Urothelium cell line (cell line): ENCODE data around the gene TMEM62.
"Not testable (repeated sequence)": the region's sequence is repeated elsewhere in the genome, so short reads cannot be mapped to it uniquely, and the experiment has no call there.

Experiments
- DNase-seq: peaks from one replicate; pipeline ENCODE4 v3.0.0; 2011; ENCODE audit warnings: low spot score, mixed read lengths
- FAIRE-seq: peaks from 2 replicates; lab custom pipeline; 2011; peaks lifted over from hg19 to GRCh38; lab: Jason Lieb, UNC

TMEM62 gene

DNA sequence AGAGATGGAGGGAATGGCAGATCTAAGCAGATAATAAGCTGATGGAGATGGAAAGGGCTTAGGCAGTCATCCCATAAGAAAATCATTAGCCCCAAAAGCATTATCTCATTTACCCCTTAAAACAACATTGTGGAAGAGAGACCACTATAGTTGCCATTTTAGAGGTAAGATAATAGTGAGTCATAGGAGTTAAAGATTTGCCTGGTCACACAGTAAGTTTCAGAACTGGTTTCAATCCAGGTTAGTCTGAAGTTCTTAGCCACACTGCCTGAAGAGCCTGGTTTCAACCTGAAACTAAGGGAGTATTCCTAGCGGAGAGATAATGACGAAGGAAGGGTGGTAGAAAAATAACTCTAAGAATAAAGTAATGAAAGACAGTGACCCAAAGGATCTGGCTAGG lies 14.6 kb upstream of the TMEM62 start:
- DNase-seq (no peak), FAIRE-seq (no peak)

DNA sequence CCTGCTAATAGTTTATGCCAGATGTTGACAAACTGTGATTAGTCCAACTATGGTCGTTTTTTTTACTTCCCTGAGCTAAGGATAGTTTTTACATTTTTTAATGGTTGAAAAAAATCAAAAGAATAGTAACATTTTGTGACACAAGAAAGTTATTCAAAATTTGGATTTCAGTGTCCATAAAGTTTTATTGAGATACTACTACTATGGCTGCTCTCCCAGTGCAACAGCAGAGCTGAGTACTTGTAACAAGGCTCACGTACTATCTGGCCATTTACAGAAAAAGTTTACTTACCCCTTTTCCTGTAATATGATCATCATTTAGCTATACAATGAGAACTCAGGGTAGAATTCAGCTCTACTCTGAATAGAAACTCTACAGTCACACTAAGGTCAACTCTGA lies 11.5 kb upstream of the TMEM62 start:
- DNase-seq (no peak), FAIRE-seq (no peak)

GRCh38 chr15:43125100-43125661 lies 8.2 kb upstream of the TMEM62 start:
- no peak for FAIRE-seq
- DNase-seq, result no peak

DNA sequence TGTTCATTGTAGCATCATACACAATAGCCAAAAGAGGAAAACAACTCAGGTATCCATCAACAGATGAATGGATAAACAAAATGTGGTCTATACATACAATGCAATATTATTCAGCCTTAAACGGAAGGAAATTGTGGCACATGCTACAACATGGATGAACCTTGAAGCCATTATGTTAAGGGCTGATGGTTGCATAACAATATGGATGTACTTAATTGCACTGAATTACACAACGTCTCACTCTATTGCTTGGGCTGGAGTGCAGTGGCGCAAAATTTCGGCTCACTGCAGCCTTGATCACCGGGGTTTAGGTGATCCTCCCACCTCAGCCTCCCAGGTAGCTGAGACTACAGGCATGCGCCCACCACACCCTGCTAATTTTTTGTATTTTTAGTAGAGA lies 7.0 kb upstream of the TMEM62 start:
- FAIRE-seq, result no peak
- DNase-seq, result no peak

DNA sequence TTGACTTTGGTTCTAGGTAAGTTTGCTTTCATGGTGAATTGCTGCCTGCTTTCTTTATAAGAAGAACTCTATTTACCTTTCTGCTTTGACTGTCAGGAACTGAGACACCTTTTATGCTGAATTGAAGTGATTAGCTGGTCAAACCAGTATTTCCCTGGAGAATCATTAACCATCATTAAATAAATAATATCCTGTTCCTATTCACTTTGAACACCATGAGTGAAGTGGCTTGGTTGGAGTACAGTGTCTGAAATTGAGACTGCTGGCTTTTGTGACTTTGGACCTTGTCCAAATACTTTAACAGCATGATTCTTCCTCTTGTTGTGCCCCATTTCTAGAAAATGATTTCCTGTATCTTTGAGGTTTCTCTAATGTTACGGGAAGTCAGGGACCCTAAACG lies 5.6 kb upstream of the TMEM62 start:
- FAIRE-seq, result no peak
- DNase-seq, result no peak

DNA sequence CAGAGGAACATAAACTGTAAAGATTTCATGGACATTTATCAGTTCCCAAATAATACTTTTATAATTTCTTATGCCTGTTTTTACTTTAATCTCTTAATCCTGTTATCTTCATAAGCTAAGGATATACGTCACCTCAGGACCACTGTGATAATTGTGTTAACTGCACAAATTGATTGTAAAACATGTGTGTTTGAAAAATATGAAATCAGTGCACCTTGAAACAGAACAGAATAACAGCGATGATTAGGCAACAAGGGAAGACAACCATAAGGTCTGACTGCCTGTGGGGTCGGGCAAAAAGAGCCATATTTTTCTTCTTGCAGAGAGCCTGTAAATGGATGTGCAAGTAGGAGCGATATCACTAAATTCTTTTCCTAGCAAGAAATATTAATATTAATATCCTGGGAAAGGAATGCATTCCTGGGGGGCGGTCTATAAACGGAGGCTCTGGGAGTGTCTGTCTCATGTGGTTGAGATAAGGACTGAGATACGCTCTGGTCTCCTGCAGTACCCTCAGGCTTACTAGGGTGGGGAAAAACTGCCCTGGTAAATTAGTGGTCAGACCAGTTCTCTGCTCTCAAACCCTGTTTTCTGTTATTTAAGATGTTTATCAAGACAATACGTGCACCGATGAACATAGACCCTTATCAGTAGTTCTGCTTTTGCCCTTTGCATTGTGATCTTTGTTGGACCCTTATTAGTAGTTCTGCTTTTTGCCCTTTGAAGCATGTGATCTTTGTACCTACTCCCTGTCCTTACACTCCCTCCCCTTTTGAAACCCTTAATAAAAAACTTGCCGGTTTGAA lies 5.0 kb upstream of the TMEM62 start:
- not testable (repeated sequence) for FAIRE-seq, DNase-seq

DNA sequence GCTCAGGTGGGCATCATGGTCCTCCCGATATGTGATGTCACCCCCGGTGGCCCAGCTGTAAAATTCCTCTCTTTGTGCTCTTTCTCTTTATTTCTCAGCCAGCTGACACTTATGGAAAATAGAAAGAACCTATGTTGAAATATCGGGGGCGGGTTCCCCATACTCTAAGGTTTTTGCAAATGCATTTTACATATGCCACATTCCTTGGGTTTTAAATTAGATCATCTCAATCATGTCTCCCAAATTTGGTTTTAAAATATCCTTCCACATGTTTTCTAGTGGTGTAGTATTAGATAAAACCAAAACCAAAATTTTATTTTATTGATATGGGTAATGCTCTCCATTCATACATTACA lies 4.4 kb upstream of the TMEM62 start:
- no peak for FAIRE-seq

DNA sequence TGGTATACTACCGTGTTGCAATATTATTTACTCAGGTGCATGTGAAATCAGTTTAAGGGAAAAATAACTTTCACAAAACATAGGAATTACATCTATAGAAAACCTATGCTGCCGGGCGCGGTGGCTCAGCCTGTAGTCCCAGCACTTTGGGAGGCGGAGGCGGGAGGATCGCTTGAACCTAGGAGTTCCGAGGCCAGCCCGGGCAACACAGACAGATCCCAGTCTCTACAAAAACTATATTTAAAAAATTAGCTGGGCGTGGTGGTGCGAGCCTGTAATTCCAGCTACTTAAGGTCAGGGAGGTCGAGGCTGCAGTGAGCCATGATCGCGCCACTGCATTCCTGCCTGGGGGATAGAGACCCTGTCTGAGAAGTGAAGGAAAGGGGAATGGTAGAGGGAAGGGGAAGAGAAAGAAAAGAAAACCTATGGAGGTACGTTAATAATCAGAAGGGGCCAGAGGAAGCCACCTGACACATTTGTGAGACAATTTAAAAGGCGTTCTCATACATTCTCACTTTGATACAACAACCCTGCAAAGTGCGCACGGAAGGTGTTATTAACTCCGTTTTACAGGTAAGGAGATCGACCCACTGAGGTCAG lies 456 bp upstream of the TMEM62 start:
- FAIRE-seq (no peak), DNase-seq (no peak)

More for the DNA sequence above, 4.4 kb upstream of the TMEM62 start:
- no peak for DNase-seq

DNA sequence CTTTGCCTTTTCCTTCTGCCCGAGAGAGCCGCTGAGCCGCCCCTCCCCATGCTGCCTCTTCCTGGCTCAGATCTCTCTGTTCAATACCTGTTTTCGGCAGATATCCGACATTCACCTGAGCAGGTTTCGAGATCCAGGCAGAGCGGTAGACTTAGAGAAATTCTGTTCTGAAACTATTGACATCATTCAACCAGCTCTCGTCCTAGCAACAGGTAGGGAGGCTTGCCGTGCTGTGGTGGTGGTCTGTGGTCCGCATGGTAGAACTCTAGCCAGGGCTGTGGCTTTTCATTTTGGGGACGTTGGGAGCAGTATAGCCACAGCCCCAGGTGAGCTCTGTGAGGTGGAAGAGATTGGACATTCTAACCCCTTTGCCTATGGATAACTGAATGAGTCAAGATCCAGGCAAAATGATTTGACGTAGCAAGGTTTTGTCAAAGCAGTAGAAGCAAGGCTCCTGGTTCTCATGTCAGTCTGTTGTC lies 810 bp downstream of the TMEM62 start:
- DNase-seq (no peak), FAIRE-seq (no peak)

GRCh38 chr15:43135351-43135750 lies 2.0 kb downstream of the TMEM62 start:
- no peak for DNase-seq
- FAIRE-seq, result no peak

- FAIRE-seq, result no peak
- DNase-seq, result no peak
Measured at GRCh38 chr15:43143203-43143941, 10.0 kb downstream of the TMEM62 start.

- FAIRE-seq (no peak), DNase-seq (no peak)
Measured at GRCh38 chr15:43144512-43144911, 11.1 kb downstream of the TMEM62 start.

- no peak for DNase-seq
- FAIRE-seq, result no peak
Measured at GRCh38 chr15:43146184-43146583, 12.8 kb downstream of the TMEM62 start.

DNA sequence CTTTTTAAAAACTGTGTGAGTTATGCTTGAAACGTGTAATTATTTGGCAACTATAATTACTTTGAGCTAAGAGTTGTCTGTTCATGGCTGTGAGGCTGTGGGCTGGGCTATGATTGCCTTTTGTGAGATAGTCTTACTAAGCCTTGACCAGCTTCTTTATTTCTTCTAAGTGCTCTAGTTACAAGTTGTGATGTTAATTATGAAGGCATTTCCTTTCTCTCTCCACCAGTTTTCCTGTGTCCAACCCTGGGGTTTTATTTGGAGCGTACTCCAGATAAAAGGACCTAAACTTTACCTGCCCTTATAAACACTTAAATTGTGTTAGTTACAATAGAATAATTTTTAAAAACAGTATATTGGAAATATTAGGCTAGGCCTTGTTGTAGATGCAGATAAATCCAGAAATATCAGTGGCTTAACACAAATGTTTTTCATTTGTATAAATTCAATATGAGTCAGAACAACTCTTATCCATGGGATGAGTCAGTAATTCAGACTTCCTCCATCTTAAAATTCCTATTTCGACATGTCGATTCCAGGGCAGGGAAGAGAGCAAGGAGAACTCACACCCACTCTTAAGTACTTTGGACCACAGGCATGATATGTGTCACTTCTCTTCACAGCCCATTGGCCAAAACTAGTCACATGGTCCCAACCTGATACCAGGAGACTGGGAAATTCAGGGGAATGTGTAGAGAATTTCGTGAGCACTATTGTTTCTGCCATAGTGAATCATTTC lies 17.0 kb downstream of the TMEM62 start:
- DNase-seq, result peak; percentile 56
- no peak for FAIRE-seq

DNA sequence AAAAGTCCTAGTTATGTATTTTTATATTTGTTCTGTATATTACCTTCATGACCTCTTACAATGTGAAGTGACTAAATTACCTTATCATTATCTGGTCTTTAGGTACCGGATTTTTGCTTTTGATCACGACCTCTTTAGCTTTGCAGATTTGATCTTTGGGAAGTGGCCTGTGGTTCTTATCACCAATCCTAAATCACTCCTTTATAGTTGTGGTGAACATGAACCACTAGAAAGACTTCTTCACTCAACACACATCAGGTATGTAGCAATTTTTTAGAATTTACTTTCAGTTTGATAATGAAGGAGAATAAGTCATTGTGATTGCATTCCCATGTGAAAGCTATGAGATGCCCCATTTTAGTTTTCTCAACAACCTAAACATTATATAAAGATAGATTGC lies 18.3 kb downstream of the TMEM62 start:
- DNase-seq, result no peak
- FAIRE-seq, result no peak

DNA sequence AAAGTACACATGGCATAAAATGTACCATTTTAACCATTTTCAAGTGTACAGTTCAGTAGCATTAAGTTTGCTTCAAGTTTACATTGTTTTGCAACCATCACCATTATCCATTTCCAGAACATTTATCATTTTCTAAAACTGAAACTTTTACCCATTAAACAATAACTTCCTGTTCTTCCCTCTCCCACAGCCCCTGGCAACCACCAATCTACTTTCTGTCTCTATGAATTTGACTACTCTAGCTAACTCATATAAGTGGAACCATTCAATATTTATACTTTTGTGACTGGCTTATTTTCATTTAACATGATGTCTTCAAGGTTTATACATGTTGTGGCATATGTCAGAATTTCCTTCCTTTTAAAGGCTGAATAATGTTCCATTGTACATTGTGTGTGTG lies 19.9 kb downstream of the TMEM62 start:
- FAIRE-seq (no peak), DNase-seq (no peak)

GRCh38 chr15:43165801-43166325 lies 32.5 kb downstream of the TMEM62 start:
- FAIRE-seq (no peak), DNase-seq (no peak)

DNA sequence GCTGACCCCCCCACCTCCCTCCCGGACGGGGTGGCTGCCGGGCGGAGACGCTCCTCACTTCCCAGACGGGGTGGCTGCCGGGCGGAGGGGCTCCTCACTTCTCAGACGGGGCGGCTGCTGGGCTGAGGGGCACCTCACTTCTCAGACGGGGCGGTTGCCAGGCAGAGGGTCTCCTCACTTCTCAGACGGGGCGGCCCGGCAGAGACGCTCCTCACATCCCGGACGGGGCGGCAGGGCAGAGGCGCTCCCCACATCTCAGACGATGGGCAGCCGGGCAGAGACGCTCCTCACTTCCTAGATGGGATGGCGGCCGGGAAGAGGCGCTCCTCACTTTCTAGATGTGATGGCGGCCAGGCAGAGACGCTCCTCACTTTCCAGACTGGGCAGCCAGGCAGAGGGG lies 33.9 kb downstream of the TMEM62 start:
- not testable (repeated sequence) for FAIRE-seq, DNase-seq

DNA sequence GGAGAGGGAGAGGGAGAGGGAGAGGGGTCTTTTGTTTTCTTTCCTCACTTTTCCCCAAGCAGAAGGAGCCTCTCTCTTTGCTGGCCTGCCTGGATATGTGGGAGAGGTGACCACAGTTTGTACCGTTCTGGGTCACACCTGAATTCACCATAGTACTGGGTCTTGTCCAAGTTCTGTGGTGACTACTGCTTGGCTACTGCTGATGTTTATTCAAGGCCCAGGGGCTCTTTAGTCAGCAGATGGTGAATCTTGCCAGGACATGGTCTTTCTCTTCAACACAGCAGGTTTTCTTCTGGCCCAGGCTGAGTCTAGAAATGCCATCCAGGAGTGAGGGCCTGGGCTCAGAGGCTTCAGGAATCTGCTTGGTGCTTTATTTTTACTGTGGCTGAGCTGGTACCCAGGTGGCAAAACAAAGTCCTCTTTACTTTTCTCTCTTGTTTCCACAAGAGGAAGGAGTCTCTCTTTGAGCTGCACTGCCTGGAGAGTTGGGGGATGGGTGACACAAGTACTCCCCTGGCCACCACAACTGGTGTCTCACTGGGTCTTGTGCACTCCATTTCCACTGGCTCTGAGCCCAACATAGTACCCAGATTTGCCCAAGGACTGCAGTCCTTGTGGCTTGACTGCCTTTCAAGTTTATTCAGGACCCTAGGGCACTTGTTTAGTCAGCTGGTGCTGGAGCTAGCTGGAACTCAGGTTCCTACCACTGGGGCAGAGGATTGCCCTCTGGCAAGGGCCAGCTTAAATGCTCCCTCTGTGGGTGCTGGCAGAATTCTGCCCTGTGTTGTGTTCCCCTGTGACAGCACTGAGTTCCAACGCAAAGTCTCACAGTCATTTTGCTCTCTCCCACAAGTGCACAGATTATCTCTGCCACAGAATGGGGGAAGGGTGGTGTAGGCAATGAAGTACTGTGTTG lies 35.1 kb downstream of the TMEM62 start:
- FAIRE-seq, result peak; percentile 13
- DNase-seq, result no peak

- no peak for FAIRE-seq
- no peak for DNase-seq
Measured at GRCh38 chr15:43169888-43170287, 36.5 kb downstream of the TMEM62 start.
